ENCODE results near the gene PCLO.

- no peak for TF ChIP-seq JUN (CRISPR knock-in tag; IDR thresholded peaks at IDR 0.05)
- no peak for TF ChIP-seq CTCF (IDR thresholded peaks at IDR 0.05)
- no peak for TF ChIP-seq TP53 (CRISPR knock-in tag; IDR thresholded peaks at IDR 0.05)
- no peak for TF ChIP-seq FOXJ3 (CRISPR knock-in tag; IDR thresholded peaks at IDR 0.05; ENCODE audit: borderline replicate concordance)
- TF ChIP-seq E2F4 (CRISPR knock-in tag; IDR thresholded peaks at IDR 0.05; ENCODE audit: borderline replicate concordance, low read depth) = no peak
- no peak for TF ChIP-seq IRF2 (CRISPR knock-in tag; IDR thresholded peaks at IDR 0.05; ENCODE audit: borderline replicate concordance, low read depth)
- TF ChIP-seq JAZF1 (CRISPR knock-in tag; IDR thresholded peaks at IDR 0.05) = no peak
- no peak for TF ChIP-seq MAX (CRISPR knock-in tag; IDR thresholded peaks at IDR 0.05)
- TF ChIP-seq NR2C2 (CRISPR knock-in tag; IDR thresholded peaks at IDR 0.05) = no peak
- TF ChIP-seq NR1H2 (CRISPR knock-in tag; IDR thresholded peaks at IDR 0.05) = no peak
- TF ChIP-seq ETV6 (CRISPR knock-in tag; IDR thresholded peaks at IDR 0.05) = no peak
Measured at GRCh38 chr7:83077328-83077727, 85.4 kb downstream of the PCLO start.

Data from WTC11 (cell line).